ENCODE data around the gene CCDC47. TPM values are rescaled to one million over a fixed set of nuclear protein-coding genes. Genes with fewer than 3 reads are reported as not detected.

CCDC47 gene
- polyA plus RNA-seq, 3 donors from 2014 or later: 21.1 to 50.1 (median 43.3) TPM

GRCh38 chr17:63697341-63698286, 75.8 kb downstream of the CCDC47 start:
- DNase-seq: peak; percentile 82 to 87 (median 85)
- Mint-ChIP-seq H3K27ac (peak overlapping the region; percentile 92 to 99 (median 98)), H3K9me3 (no peaks in the 10 kb centered on the region), H3K4me3 (peak overlapping the region; percentile 96 to 99 (median 97)), H3K36me3 (peaks cover 3 to 16% (median 4%) of the 10 kb centered on the region in 3 donors), H3K27me3 (ENCODE audit: low read depth in 3 of 3) (peaks cover 39 to 53% (median 40%) of the 10 kb centered on the region in 3 donors), H3K4me1 (peaks cover 66 to 69% of the 10 kb centered on the region in 2 donors)

- Mint-ChIP-seq H3K27me3 (ENCODE audit: low read depth in 3 of 3) (peaks cover 33 to 50% (median 33%) of the 10 kb centered on the region in 3 donors), H3K4me1 (peaks cover 55 to 61% of the 10 kb centered on the region in 2 donors), H3K36me3 (peaks cover 3 to 16% (median 4%) of the 10 kb centered on the region in 3 donors), H3K4me3 (peak overlapping the region; percentile 96 to 99 (median 97)), H3K27ac (peak overlapping the region; percentile 92 to 99 (median 98)), H3K9me3 (no peaks in the 10 kb centered on the region)
- DNase-seq: peak; percentile 51 to 52 (median 52)
Measured at GRCh38 chr17:63696381-63696961, 76.9 kb downstream of the CCDC47 start.

- Mint-ChIP-seq H3K27ac (peak overlapping the region; percentile 92 to 99 (median 98)), H3K4me3 (peak overlapping the region; percentile 96 to 99 (median 97)), H3K4me1 (peaks cover 50 to 56% of the 10 kb centered on the region in 2 donors), H3K9me3 (no peaks in the 10 kb centered on the region), H3K36me3 (peaks cover 3 to 16% (median 4%) of the 10 kb centered on the region in 3 donors), H3K27me3 (ENCODE audit: low read depth in 3 of 3) (peaks cover 27 to 49% (median 29%) of the 10 kb centered on the region in 3 donors)
- DNase-seq: no peak
Measured at GRCh38 chr17:63695889-63696288, 77.5 kb downstream of the CCDC47 start.

Other genes starting within 250 kb of the CCDC47 start
- gene DCAF7, start 223.1 kb downstream of the CCDC47 start, polyA plus RNA-seq: 100 to 1,000 TPM in 2 of 3 donors, 10 to 100 TPM in 1; 69.2 to 124 (median 113) TPM
- 10 to 100 TPM; 10.9 to 19.9 (median 19.6) TPM for gene TACO1, start 172.7 kb downstream of the CCDC47 start, polyA plus RNA-seq
- gene MAP3K3, start 151.2 kb downstream of the CCDC47 start, polyA plus RNA-seq: 10 to 100 TPM; 21.4 to 40.4 (median 31.9) TPM
- 100 to 1,000 TPM; 273 to 573 (median 404) TPM for gene LIMD2, start 73.5 kb downstream of the CCDC47 start, polyA plus RNA-seq
- gene STRADA, start 31.8 kb downstream of the CCDC47 start, polyA plus RNA-seq: 10 to 100 TPM; 22.3 to 34.9 (median 33.0) TPM
- 10 to 100 TPM in 1 of 3 donors, 1 to 10 TPM in 2; 4.8 to 18.2 (median 5.5) TPM for gene DDX42, start 573 bp upstream of the CCDC47 start, polyA plus RNA-seq
- gene PSMC5, start 53.8 kb upstream of the CCDC47 start, polyA plus RNA-seq: 100 to 1,000 TPM; 130 to 222 (median 148) TPM
- gene FTSJ3, start 54.1 kb upstream of the CCDC47 start, polyA plus RNA-seq: 10 to 100 TPM; 13.3 to 37.9 (median 19.0) TPM
- 10 to 100 TPM; 77.9 to 83.7 (median 82.9) TPM for gene SMARCD2, start 69.1 kb upstream of the CCDC47 start, polyA plus RNA-seq
- not detected for gene CSH2, start 100.1 kb upstream of the CCDC47 start, polyA plus RNA-seq
- not detected for gene GH2, start 108.3 kb upstream of the CCDC47 start, polyA plus RNA-seq
- not detected for gene CSH1, start 123.0 kb upstream of the CCDC47 start, polyA plus RNA-seq
- gene CSHL1, start 137.7 kb upstream of the CCDC47 start, polyA plus RNA-seq: not detected
- not detected for gene GH1, start 145.2 kb upstream of the CCDC47 start, polyA plus RNA-seq
- gene CD79B, start 158.7 kb upstream of the CCDC47 start, polyA plus RNA-seq: 10 to 100 TPM; 45.8 to 67.3 (median 51.9) TPM
- under 1 TPM in 1 of 3 donors, not detected in 2; 0.02 TPM for gene SCN4A, start 199.3 kb upstream of the CCDC47 start, polyA plus RNA-seq
- 1 to 10 TPM; 5.0 to 6.8 (median 5.5) TPM for gene PRR29, start 224.8 kb upstream of the CCDC47 start, polyA plus RNA-seq
- 100 to 1,000 TPM; 327 to 535 (median 329) TPM for gene ICAM2, start 247.0 kb upstream of the CCDC47 start, polyA plus RNA-seq